K562 (cell line): ENCODE results near the gene VWA7. TPM values are rescaled to one million over a fixed set of nuclear protein-coding genes. Genes with fewer than 3 reads are reported as not detected.

ENCODE experiments used
- CBFA2T2 ChIP-seq: fragments of 450-650 bp; conservative IDR thresholded peaks from 2 replicates; pipeline ENCODE4 v1.6.1; 2017; ENCODE audit warnings: mild to moderate bottlenecking
- CHD7 ChIP-seq: fragments of 200-600 bp; sonication (generic); IDR thresholded peaks from one replicate; pipeline ENCODE4 v1.6.1; 2012; ENCODE audit warnings: mild to moderate bottlenecking, low read depth, low read length, inconsistent platforms
- CREB1 ChIP-seq, 2 experiments: sonication (generic) in 1 of 2; formaldehyde crosslinking in 1 of 2; IDR thresholded peaks; 2 replicates each; pipeline versions ENCODE4 v1.6.1 to v1.8.0; 2012 to 2022; ENCODE audit warnings: inconsistent platforms in 1 of 2, mild to moderate bottlenecking in 1 of 2, missing genetic modification reagents in 1 of 2, moderate library complexity in 1 of 2
- IFI16 ChIP-seq: fragments of 250-450 bp; sonication (Bioruptor Pico); IDR thresholded peaks from 2 replicates; pipeline ENCODE4 v2.1.2; 2022; ENCODE audit warnings: mild to moderate bottlenecking, inconsistent platforms
- PHF21A ChIP-seq: fragments of 450-650 bp; IDR thresholded peaks from 2 replicates; pipeline ENCODE4 v1.6.1; 2017; ENCODE audit warnings: low read depth, borderline replicate concordance
- RERE ChIP-seq: sonication (generic); formaldehyde crosslinking; IDR thresholded peaks from 2 replicates; pipeline ENCODE4 v1.8.0; 2023; ENCODE audit warnings: missing genetic modification reagents, mild to moderate bottlenecking, borderline replicate concordance
- SAP30 ChIP-seq: fragments of 200-600 bp; sonication (generic); IDR thresholded peaks from 2 replicates; pipeline ENCODE4 v1.6.1; 2012; ENCODE audit warnings: borderline replicate concordance, low read depth, mild to moderate bottlenecking, moderate library complexity, low read length, control low read depth, inconsistent platforms; ENCODE audit not compliant: insufficient read depth, poor library complexity, severe bottlenecking
- SNIP1 ChIP-seq: fragments of 450-650 bp; IDR thresholded peaks from 2 replicates; pipeline ENCODE4 v1.7.1; 2017; ENCODE audit warnings: low read depth, mild to moderate bottlenecking
- polyA plus RNA-seq, 8 experiments: library from polyadenylated mRNA; depleted of rRNA in 4 of 8; stranded (reverse) in 5 of 8; unstranded in 3 of 8; fragments of >200 nt; fragmentation: Nextera tagmentation in 2 of 8; fragmentation: Illumina TruSeq in 1 of 8; extraction: Ambion mirVana in 2 of 8; extraction: Trizol in 1 of 8; gene quantifications; 2 replicates each; pipeline versions ENCODE4 v1.2.1 to v1.2.3, GENCODE V29; 2011 to 2014; ENCODE audit warnings: inconsistent platforms in 1 of 8, missing spikeins in 1 of 8
- total RNA-seq, 7 experiments: library from RNA; depleted of rRNA in 6 of 7; stranded (reverse); fragments of >200 nt in 6 of 7; fragmentation: Illumina TruSeq in 2 of 7; extraction: Trizol in 2 of 7; gene quantifications; 2 replicates each; pipeline versions ENCODE4 v1.2.1 to v1.2.3, GENCODE V29; 2011 to 2021; ENCODE audit warnings: low replicate concordance in 1 of 7

Gene VWA7
- total and polyA plus RNA-seq, 9 of the 15 experiments (the other 6 are each of a cell fraction or from before 2014, with no cell fraction given), result 0.18 to 2.9 (median 0.95) TPM

- TF ChIP-seq RERE (CRISPR knock-in tag), result no peak
- no peak for TF ChIP-seq SNIP1
- TF ChIP-seq SAP30, result no peak
- TF ChIP-seq CREB1 (IDR thresholded peaks at IDR 0.05), result 0 out of 2 replicates have a peak, but pooled peaks have one; percentile 8
- TF ChIP-seq CREB1 (CRISPR knock-in tag; IDR thresholded peaks at IDR 0.05), result no peak
- no peak for TF ChIP-seq CBFA2T2
- TF ChIP-seq IFI16 (CRISPR knock-in tag), result no peak
- TF ChIP-seq PHF21A, result no peak
- no peak for TF ChIP-seq CHD7
These were observed 44.3 kb upstream of the VWA7 start (continued) for GRCh38 chr6:31821301-31822035.
